ENCODE data around the gene MICU2.

GRCh38 chr13:21639561-21639960, 35.6 kb upstream of the MICU2 start:
- TF ChIP-seq, protein P1, sequence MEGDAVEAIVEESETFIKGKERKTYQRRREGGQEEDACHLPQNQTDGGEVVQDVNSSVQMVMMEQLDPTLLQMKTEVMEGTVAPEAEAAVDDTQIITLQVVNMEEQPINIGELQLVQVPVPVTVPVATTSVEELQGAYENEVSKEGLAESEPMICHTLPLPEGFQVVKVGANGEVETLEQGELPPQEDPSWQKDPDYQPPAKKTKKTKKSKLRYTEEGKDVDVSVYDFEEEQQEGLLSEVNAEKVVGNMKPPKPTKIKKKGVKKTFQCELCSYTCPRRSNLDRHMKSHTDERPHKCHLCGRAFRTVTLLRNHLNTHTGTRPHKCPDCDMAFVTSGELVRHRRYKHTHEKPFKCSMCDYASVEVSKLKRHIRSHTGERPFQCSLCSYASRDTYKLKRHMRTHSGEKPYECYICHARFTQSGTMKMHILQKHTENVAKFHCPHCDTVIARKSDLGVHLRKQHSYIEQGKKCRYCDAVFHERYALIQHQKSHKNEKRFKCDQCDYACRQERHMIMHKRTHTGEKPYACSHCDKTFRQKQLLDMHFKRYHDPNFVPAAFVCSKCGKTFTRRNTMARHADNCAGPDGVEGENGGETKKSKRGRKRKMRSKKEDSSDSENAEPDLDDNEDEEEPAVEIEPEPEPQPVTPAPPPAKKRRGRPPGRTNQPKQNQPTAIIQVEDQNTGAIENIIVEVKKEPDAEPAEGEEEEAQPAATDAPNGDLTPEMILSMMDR (conservative IDR thresholded peaks at IDR 0.05; ENCODE audit: low read depth, low read length), result no peak
- TF ChIP-seq EZH2 (IDR thresholded peaks at IDR 0.05; ENCODE audit: borderline replicate concordance, low read depth, low read length, poor library complexity, severe bottlenecking), result no peak

Measured in A673 (cell line).